HG02973 (cell line): ENCODE measurements around the gene RASAL2.

Source experiments
- ATAC-seq: cut with Tn5 transposase; IDR thresholded peaks from one replicate; pipeline ENCODE4 v1.9.1; 2021; ENCODE audit warnings: moderate library complexity; ENCODE audit not compliant: unreplicated experiment

Gene RASAL2

GRCh38 chr1:178483251-178483957 is 389.5 kb downstream of the RASAL2 start:
- ATAC-seq = no peak

GRCh38 chr1:178484698-178485225 is 390.9 kb downstream of the RASAL2 start:
- ATAC-seq = no peak

- no peak for ATAC-seq
These were observed 391.7 kb downstream of the RASAL2 start for GRCh38 chr1:178485541-178485981.

GRCh38 chr1:178486100-178487069 is 392.5 kb downstream of the RASAL2 start:
- no peak for ATAC-seq

- ATAC-seq = no peak
These were observed 393.2 kb downstream of the RASAL2 start for GRCh38 chr1:178487070-178487615.

GRCh38 chr1:178488393-178488792 is 394.5 kb downstream of the RASAL2 start:
- ATAC-seq = no peak

GRCh38 chr1:178489399-178489798 is 395.5 kb downstream of the RASAL2 start:
- no peak for ATAC-seq

- ATAC-seq = no peak
These were observed 396.2 kb downstream of the RASAL2 start for GRCh38 chr1:178490136-178490535.

- no peak for ATAC-seq
These were observed 397.1 kb downstream of the RASAL2 start for GRCh38 chr1:178490967-178491366.

- ATAC-seq = no peak
These were observed 397.8 kb downstream of the RASAL2 start for GRCh38 chr1:178491721-178492120.

- no peak for ATAC-seq
These were observed 398.4 kb downstream of the RASAL2 start for GRCh38 chr1:178492341-178492740.

GRCh38 chr1:178493301-178493741 is 399.4 kb downstream of the RASAL2 start:
- no peak for ATAC-seq

GRCh38 chr1:178494569-178494971 is 400.7 kb downstream of the RASAL2 start:
- no peak for ATAC-seq

GRCh38 chr1:178495158-178495557 is 401.3 kb downstream of the RASAL2 start:
- ATAC-seq = no peak

- ATAC-seq = no peak
These were observed 402.0 kb downstream of the RASAL2 start for GRCh38 chr1:178495741-178496409.

GRCh38 chr1:178496410-178497135 is 402.7 kb downstream of the RASAL2 start, which contains the start of gene CLEC20A:
Gene CLEC20A (minus strand): TSS chr1:178496964. CDS start chr1:178496939, 25 bp downstream.
- ATAC-seq = no peak

GRCh38 chr1:178497903-178498478 is 404.1 kb downstream of the RASAL2 start:
- no peak for ATAC-seq

GRCh38 chr1:178498896-178499675 is 405.2 kb downstream of the RASAL2 start:
- ATAC-seq = no peak
